Transverse colon (tissue), 4 donors: ENCODE data around the gene CA14.

Experiments used
- CTCF ChIP-seq, 5 experiments: fragments of 200-600 bp in 3 of 5; fragments of 450-650 bp in 2 of 5; sonication (generic) in 3 of 5; IDR thresholded peaks; 1 replicate in 2 of 5; 2 replicates in 3 of 5; pipeline ENCODE4 v1.5.1; 2016 to 2017; ENCODE audit warnings: antibody characterized with exemption in 5 of 5, inconsistent platforms in 3 of 5, mild to moderate bottlenecking in 2 of 5, moderate library complexity in 1 of 5
- EP300 ChIP-seq: sonication (generic); formaldehyde crosslinking; IDR thresholded peaks from one replicate; pipeline ENCODE4 v1.6.1; 2017; ENCODE audit warnings: antibody characterized with exemption, low read depth
- POLR2A ChIP-seq: fragments of 450-650 bp; IDR thresholded peaks from one replicate; pipeline ENCODE4 v1.6.1; 2016; ENCODE audit warnings: antibody characterized with exemption, mild to moderate bottlenecking, moderate library complexity
- POLR2AphosphoS5 ChIP-seq, 3 donors: sonication (generic); formaldehyde crosslinking; IDR thresholded peaks; one replicate each; pipeline ENCODE4 v1.6.1; 2016; ENCODE audit warnings: antibody characterized with exemption in 3 of 3

- no peak for TF ChIP-seq CTCF (IDR thresholded peaks at IDR 0.05)
- no peak for TF ChIP-seq POLR2AphosphoS5 (IDR thresholded peaks at IDR 0.05)
- no peak for TF ChIP-seq POLR2A
- TF ChIP-seq EP300: no peak
These were observed 31.2 kb downstream of the CA14 start for GRCh38 chr1:150288822-150289221.
